ENCODE data around the gene GPR108. TPM values are rescaled to one million over a fixed set of nuclear protein-coding genes. Genes with fewer than 3 reads are reported as not detected.

Gene GPR108
- total RNA-seq (2021) = 36.4 and 37.4 TPM in 2 replicates
- Bru-seq, nascent RNA = percentile 50 among the genes with signal in this experiment
- BruChase-seq, experiment 1, labeled RNA remaining after a 2-hour chase = percentile 56 among the genes with signal in this experiment
- percentile 67 among the genes with signal in this experiment for BruChase-seq, experiment 2, labeled RNA remaining after a 6-hour chase
- long read RNA-seq, transcript GPR108-202 (18 exons, 2,009 nt) = minor isoform, 11 of 77 reads
- long read RNA-seq, transcript GPR108-201 (18 exons, 2,057 nt) = major isoform, 37 of 77 reads
- long read RNA-seq, partial matches to known transcripts = 3 of 77 reads
- long read RNA-seq, other reads (novel, unspliced or antisense) = 25 of 77 reads

DNA sequence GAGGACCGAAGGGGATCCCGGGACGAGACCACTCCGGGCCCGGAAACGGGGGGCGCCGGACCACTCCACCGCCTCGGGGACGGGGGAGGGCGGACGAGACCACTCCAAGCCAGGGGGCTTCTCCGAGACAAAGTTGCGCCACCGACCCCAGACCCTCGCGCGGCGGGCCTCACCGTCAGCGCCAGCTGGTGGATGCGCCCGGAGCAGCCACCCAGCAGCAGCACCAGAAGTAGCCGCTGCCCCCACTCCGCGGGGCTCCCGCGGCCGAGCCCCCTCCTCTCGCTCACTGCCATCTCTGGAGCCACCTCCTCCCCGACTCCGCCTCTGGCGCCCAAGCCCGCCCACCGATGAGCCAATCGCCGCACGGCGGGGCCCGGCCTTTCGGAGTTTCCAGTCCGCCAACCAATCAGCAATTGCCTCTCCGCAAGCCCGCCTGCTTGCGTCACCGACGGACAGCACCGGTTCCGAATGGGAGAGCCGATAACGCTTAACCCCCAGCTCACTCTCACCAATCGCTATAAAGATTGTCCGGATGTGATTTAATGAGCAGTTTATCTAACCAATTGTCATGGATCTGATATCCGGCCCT is at the start of gene GPR108:
Gene GPR108 (minus strand): TSS at position 297 of the 589 bp plus-strand sequence. CDS start 4 bp downstream, at position 293.
- BruUV-seq (replicated peaks) = no TSS peak
- Histone ChIP-seq H3K36me3 (ENCODE audit: insufficient read depth, low read length, poor library complexity, severe bottlenecking) (peaks cover 2% of the 10 kb centered on the region), H3K4me1 (ENCODE audit: insufficient read depth, low read length, poor library complexity, severe bottlenecking) (peaks cover 35% of the 10 kb centered on the region), H3K27me3 (replicated peaks; ENCODE audit: insufficient read depth, low read depth, low read length, poor library complexity) (no peaks in the 10 kb centered on the region), H3K4me3 (ENCODE audit: low read depth, low read length, poor library complexity, severe bottlenecking) (peak within 1 kb of the TSS; percentile 63), H3K9me3 (ENCODE audit: low read depth, low read length, poor library complexity, severe bottlenecking) (no peaks in the 10 kb centered on the region), H3K27ac (ENCODE audit: low read depth, low read length, poor library complexity, severe bottlenecking) (peak within 1 kb of the TSS; percentile 98)
- DNase-seq (ENCODE audit: low spot score) = peak; percentile 100
- TF ChIP-seq, protein P1, sequence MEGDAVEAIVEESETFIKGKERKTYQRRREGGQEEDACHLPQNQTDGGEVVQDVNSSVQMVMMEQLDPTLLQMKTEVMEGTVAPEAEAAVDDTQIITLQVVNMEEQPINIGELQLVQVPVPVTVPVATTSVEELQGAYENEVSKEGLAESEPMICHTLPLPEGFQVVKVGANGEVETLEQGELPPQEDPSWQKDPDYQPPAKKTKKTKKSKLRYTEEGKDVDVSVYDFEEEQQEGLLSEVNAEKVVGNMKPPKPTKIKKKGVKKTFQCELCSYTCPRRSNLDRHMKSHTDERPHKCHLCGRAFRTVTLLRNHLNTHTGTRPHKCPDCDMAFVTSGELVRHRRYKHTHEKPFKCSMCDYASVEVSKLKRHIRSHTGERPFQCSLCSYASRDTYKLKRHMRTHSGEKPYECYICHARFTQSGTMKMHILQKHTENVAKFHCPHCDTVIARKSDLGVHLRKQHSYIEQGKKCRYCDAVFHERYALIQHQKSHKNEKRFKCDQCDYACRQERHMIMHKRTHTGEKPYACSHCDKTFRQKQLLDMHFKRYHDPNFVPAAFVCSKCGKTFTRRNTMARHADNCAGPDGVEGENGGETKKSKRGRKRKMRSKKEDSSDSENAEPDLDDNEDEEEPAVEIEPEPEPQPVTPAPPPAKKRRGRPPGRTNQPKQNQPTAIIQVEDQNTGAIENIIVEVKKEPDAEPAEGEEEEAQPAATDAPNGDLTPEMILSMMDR (conservative IDR thresholded peaks at IDR 0.05; ENCODE audit: low read depth, low read length) = no peak
- no peak for TF ChIP-seq EZH2 (IDR thresholded peaks at IDR 0.05; ENCODE audit: borderline replicate concordance, low read depth, low read length, poor library complexity, severe bottlenecking)
- ChIA-PET POLR2A (ENCODE audit: low non-redundant PET) (no interaction called here), CTCF (interaction anchor here (2.0 kb wide), 1 partner anchor 127 kb away, joined by 44 read pairs; no protein-coding TSS in a partner anchor)
- intact Hi-C loops (cut with micrococcal nuclease; ENCODE audit: unreplicated experiment) = loop anchor here (5.0 kb wide), 3 partner anchors 65 to 220 kb away; no protein-coding TSS in a partner anchor

DNA sequence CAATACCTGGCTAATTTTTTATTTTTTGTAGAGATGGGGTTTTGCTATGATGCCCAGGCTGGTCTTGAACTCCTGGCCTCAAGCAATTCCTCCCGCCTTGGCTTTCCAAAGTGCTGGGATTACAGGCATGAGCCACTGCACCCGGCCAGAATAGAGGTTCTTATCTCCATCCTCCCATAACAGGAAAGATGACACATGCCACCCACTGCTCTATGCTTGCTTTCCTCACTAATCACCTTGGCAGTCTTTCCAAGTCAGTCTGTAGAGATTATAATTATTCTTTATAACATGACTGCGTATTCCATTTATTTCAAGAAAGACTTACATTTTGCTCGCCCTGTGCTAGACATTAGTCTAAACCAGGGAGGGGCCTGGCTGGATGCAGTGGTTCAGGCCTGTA is 41.8 kb upstream of the GPR108 start:
- H3K27me3 ChIP-seq (replicated peaks; ENCODE audit: insufficient read depth, low read depth, low read length, poor library complexity) = no peaks in the 10 kb centered on the region
- CTCF ChIA-PET = interaction anchor here (0.7 kb wide), 1 partner anchor 46 kb away, joined by 4 read pairs; no protein-coding TSS in a partner anchor
- no peak for TF ChIP-seq EZH2 (IDR thresholded peaks at IDR 0.05; ENCODE audit: borderline replicate concordance, low read depth, low read length, poor library complexity, severe bottlenecking)
- TF ChIP-seq, protein P1 (conservative IDR thresholded peaks at IDR 0.05; ENCODE audit: low read depth, low read length) = no peak
- H3K36me3 ChIP-seq (ENCODE audit: insufficient read depth, low read length, poor library complexity, severe bottlenecking) = peaks cover 3% of the 10 kb centered on the region
- no TSS peak for BruUV-seq (replicated peaks)
- H3K4me1 ChIP-seq (ENCODE audit: insufficient read depth, low read length, poor library complexity, severe bottlenecking) = peaks cover 42% of the 10 kb centered on the region
- H3K9me3 ChIP-seq (ENCODE audit: low read depth, low read length, poor library complexity, severe bottlenecking) = no peaks in the 10 kb centered on the region
- no peak overlapping the region for H3K4me3 ChIP-seq (ENCODE audit: low read depth, low read length, poor library complexity, severe bottlenecking)
- H3K27ac ChIP-seq (ENCODE audit: low read depth, low read length, poor library complexity, severe bottlenecking) = peak overlapping the region; percentile 52
- POLR2A ChIA-PET (ENCODE audit: low non-redundant PET) = no interaction called here
- intact Hi-C loops (cut with micrococcal nuclease; ENCODE audit: unreplicated experiment) = no loop called here
- DNase-seq (ENCODE audit: low spot score) = peak; percentile 88

DNA sequence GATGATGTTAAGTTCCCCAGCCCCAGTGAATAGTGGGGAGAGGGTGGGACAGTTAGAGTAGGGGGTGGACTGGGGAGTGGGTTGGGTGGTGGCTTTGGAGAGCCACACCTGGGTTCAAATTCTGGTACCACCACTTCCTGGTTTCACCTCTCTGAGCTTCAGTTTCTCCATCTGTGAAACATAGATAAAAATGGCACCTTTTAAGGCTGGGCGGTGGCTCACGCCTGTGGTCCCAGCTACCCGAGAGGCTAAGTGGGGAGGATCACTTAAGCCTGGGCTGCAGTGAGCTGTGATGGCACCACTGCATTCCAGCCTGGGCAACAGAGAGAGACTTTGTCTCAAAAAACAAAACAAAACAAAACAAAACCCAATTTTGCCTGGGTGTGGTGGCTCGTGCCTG is 41.0 kb upstream of the GPR108 start:
- intact Hi-C loops (cut with micrococcal nuclease; ENCODE audit: unreplicated experiment) = no loop called here
- Histone ChIP-seq H3K9me3 (ENCODE audit: low read depth, low read length, poor library complexity, severe bottlenecking) (no peaks in the 10 kb centered on the region), H3K36me3 (ENCODE audit: insufficient read depth, low read length, poor library complexity, severe bottlenecking) (peaks cover 3% of the 10 kb centered on the region), H3K27ac (ENCODE audit: low read depth, low read length, poor library complexity, severe bottlenecking) (peak overlapping the region; percentile 52), H3K4me3 (ENCODE audit: low read depth, low read length, poor library complexity, severe bottlenecking) (no peak overlapping the region), H3K4me1 (ENCODE audit: insufficient read depth, low read length, poor library complexity, severe bottlenecking) (peaks cover 42% of the 10 kb centered on the region), H3K27me3 (replicated peaks; ENCODE audit: insufficient read depth, low read depth, low read length, poor library complexity) (no peaks in the 10 kb centered on the region)
- no TSS peak for BruUV-seq (replicated peaks)
- TF ChIP-seq, protein P1 (conservative IDR thresholded peaks at IDR 0.05; ENCODE audit: low read depth, low read length) = no peak
- TF ChIP-seq EZH2 (IDR thresholded peaks at IDR 0.05; ENCODE audit: borderline replicate concordance, low read depth, low read length, poor library complexity, severe bottlenecking) = no peak
- ChIA-PET CTCF (no interaction called here), POLR2A (ENCODE audit: low non-redundant PET) (no interaction called here)
- no peak for DNase-seq (ENCODE audit: low spot score)
